Stimulated activated CD8-positive, alpha-beta memory T cell treated with anti-CD3 and anti-CD28 coated beads, Interleukin-12 subunit alpha, Interleukin-12 subunit beta, amount 100 ng/mL, for 4 hours (primary cell): ENCODE results near the gene ARGLU1.
A peak's percentile ranks its signal among the peaks of the same experiment; 100 is the strongest.

Experiments
- DNase-seq: peaks from one replicate; pipeline ENCODE4 v3.0.0-alpha.2; 2020; ENCODE audit warnings: low read depth

ARGLU1 gene

DNA sequence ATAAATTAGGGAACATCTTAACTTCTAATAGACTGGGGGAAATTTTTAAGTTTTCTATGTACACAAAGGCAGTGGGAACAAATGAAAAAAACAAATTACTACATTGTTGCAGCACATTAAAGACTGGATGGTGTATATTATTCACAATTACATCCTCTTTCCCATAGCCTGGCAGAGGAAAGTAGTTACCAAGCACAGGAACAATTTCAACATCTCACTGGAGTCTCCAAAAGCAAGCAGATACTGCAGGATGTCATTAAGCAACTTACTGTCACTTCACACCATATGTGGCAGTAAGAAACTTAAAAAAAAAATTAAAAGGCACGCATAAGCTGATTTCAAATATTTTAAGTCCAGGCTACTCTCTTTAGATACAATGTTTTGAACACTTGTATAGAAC lies 26.1 kb downstream of the ARGLU1 start:
- no peak for DNase-seq

DNA sequence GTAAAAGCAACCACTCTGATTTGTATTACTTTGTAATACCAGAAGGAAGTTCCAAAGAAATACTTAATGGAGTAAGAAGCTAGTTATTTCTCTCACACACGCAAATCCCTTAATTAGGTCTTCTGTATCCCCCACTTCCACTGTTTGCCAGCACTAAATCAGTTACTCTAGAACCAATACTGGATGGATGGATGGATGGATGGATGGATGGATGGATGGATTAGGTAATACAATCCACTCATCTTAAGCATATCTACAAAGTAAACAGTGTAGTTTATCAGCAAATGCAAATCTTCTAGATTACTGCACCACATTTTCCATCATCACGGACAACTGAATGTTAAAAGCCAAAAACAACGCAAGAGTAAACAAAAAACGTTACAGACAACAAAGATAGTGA lies 27.3 kb downstream of the ARGLU1 start:
- no peak for DNase-seq

DNA sequence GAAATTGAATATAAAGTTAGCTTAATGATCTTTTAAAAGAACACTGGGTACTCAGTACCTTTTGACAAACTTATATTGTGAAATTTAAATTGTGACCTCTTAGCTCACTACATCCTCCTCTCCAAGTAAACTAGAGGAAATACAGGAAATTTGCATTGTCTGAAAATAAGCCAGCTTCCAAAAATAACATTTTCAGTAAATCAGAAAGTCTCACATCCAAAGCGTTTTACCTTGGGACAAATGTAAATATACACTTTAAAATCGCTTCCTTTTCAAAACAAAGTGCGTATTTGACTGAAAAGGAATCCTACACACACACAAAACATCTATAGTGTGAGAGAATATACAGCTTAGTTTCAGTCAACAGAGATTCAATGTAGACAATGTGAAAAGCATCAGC lies 30.4 kb downstream of the ARGLU1 start:
- no peak for DNase-seq

DNA sequence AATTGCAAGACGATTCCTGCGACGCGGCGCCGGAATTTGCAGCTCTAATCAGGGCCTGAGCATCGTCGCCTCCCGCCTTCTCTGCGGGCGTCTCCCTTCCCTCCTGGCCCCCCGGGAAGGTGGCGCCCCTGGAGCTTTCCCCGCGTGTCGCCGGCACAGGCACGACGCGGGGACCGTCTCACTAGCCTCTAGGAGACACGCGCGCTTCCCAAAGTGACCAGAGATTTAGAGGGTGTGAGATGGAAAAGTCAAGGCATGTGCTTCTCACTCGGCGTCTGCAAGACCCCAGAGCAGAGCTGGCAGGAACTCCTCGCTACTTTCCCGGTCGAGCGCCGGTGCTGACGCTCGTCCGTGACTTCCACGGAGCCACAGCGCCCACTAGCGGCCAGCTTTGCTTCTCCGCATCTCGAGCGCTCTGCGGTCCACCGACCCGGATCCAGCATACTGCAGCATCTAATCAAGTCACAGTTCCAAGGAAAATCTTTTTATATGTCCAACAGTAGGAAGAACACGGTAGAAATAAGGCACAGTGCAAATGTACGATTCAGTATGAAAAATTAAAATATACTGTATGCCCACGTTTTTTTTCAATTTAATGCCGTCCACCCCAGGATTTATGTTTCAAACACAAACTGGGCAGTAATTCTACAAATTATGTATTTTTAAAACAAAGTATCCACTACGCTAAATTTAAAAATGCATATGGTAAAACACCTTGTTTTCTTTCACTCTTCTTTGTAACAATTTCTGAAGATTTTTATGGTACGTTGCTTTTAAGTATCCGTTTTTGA lies 31.5 kb downstream of the ARGLU1 start:
- peak; percentile 69 for DNase-seq

DNA sequence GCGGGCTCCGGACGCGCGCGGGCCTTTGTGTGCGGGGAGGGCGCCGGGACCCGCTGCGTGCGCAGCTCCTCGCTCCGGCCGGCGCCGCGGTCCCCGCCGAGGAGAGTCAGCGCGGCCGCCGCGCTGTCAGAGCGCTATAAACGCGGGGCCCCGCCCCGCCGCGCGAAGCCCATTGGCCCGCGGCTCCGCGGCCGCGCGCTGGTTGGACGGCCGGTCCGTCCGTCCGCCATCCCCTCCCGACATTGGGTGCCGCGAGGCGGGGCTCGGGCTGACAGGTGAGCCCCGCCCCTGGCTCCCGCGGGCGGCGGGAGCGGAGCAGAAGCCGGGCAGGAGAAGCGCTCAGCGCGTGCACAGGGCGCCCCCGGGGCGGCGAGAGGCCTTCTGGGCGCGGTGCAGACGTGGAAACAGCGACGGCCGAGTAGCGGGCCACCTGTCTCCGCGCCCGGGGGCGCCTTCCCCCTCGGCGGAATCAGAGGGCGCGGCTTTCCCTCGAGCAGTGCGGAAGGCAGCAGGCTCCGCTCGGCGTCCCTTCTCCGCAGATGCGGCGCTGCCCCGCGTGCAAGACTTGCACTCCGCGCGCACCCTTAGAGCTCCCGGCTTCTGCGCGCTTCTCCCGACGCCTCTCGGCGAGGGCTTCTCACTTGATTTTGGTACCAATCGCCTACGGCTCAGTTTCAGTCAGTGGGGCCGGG lies 32.2 kb downstream of the ARGLU1 start, which contains the start of gene EFNB2:
Gene EFNB2 (minus strand): TSS at position 111 of the 692 bp plus-strand sequence. CDS start 698 bp downstream, outside the sequence.
- peak; percentile 81 for DNase-seq

DNA sequence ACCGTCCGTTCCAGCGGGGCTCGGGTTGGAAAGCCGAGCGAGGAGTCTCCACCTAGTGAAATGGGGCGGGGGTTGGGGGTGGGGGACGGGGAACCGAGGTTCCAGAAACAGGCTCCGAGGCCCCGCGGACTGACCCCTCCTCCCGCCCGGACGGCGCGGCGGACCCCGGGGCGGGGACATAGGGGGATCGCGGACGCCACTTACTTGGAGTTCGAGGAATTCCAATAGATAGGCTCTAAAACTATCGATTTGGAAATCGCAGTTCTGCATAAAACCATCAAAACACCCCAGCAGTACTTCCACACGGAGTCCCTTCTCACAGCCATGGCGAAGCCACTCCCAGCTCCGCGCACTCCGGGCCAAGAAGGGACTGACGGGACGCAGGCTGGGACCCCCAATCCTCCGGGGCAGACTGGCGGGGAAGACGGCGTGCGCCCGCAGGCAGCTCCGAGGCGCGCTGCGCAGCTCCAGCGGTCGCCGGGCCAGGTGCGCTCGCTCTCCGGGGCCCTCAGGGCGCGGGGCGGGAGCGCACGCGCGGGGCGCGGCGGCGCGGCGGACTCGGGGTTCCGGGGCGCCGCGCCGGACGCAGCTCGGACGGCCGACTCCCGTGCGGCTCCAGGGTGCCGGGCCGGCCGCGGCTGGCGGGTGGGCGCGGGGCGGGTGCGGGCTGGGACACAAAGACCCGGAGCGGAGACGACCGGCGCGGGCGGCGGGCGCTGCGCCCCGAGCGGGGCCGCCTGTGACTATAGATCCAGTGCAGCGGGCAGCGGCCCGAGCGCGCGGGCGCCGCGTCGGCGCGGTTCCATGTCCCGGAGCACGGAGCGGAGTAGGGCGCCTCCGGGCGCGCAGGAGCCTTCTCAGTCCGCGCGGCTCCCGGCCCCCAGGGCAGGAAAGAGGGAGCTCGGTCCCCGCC lies 33.0 kb downstream of the ARGLU1 start:
- no peak for DNase-seq

DNA sequence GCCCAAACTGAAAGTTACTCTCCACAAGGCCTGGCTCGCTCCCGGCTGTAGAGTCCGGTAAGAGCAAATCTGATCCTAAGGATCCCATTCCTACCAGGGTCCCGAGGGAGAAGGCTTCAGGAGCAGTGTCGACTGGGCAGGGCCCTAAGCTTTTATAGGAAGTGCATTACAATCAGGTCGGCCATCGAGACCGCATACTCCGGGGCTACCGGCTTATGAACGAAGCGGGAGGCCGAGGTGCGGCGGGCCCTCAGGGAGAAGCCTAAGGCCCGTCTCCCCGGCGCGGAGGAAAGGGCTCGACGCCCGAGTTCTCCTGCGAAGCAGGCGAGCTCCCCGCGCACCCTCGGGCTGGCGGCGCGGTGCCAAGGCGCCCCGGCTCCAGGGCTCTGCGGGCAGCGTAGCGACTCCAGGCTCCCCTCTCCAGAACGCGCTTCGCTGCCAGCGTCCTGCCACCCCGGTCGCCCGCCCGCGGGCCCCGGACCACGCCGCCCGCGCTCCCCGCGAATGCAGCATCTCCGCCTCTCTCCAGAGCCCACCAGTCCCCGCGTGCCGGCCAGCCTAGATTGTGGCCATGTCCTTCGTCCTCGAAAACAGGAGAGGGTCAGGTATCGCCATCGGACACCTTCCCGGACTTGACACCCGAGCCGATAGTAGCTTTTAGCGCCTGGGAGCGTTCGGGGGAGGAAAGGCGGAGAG lies 33.8 kb downstream of the ARGLU1 start:
- DNase-seq, result no peak

DNA sequence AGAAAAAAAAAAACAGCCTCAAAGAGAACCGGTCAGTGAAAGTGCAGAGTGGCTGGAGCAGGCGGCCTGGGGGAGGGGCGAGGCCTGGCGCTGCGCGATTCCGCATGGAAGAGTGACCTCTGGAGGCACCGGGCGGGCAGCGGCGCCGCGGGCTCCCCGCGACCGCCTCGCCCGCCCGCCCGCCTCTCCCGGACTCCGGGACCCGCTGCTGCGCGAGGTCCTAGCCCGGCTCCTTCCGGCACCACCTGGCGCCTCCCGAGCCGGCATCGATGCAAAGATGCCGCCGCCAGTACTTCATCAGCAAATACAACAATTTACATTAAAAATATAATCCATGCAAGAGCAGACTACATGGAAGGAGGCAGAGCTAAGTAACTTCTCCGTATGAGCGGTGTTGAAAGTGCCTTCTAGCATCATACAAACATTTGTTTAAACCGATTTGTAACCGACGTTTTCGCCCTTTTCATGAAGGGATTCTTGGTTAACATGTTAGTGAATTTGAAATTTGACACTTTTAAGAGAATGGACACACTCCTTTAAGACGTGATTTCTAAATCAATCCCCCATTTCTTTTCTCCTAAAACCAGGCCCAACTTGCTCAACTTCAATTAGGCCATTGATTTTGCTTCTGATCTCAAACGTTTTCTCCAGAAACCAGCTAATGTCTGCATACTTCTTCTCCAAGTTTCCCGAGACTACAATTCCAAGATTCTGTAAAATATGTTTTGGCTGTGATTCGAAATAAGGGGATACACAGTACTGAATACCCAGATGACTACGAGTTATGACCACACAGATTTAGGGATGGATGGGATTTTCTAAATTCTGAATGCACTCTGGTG lies 34.6 kb downstream of the ARGLU1 start:
- no peak for DNase-seq

DNA sequence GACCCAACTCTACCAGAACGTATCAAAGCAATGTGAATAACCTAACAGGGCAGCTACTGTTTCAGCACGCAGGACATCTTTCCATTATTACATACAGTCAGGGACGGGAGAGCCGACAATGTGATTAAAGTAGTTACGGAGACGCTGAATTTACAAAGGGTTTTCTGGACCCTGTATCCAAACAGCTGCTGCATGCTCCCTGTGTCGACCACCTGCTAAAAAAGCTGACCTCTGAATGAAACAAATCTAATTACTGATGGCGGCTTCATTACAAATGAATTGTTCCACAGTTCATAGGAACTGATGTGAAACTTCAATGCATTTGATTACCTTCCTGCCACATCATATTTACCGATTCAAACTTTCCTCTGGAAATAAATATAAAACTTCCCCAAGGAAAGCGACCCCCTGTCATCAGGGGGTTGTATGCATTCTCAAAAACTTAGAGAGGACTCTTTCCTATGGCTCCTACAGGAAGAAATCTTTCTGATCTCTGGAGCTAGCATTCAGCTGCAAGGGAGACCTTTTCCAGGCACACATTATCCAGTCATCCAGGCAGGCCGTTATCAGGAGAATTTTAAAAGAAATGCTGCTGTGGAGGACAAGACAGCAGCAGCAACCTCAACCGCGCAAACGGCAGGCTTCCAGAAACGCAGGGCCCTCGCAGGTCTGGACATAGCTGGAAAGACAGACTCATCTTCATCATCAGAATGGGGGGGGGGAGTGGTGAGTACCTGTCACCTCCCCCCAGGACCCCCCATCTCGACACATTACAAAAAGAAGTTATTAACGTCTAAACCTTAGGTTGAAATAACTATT lies 35.6 kb downstream of the ARGLU1 start:
- DNase-seq, result no peak

DNA sequence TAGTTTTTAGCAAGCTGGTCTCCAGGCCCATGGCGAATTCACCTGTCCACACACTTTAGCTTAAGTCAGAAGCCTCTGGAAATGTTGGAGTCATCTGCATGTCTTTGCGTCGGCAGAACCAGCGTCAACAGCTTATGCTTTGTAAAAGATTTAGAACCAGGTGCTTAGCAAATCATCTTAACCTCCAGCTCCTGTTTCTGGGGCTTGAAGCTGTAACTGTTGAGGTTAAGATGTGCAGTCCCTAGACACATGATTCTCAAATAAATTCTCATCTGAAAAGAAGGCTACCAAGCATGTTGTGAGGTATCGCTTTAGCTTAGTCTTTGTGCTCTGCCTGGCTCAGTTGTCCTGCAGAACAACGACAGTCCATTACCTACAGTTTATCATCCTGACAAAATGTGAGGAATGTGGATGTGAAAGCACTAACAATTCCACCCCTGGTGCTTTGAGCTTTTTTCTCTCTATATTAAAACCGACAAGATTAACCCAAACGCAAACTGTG lies 36.9 kb downstream of the ARGLU1 start:
- DNase-seq, result no peak

DNA sequence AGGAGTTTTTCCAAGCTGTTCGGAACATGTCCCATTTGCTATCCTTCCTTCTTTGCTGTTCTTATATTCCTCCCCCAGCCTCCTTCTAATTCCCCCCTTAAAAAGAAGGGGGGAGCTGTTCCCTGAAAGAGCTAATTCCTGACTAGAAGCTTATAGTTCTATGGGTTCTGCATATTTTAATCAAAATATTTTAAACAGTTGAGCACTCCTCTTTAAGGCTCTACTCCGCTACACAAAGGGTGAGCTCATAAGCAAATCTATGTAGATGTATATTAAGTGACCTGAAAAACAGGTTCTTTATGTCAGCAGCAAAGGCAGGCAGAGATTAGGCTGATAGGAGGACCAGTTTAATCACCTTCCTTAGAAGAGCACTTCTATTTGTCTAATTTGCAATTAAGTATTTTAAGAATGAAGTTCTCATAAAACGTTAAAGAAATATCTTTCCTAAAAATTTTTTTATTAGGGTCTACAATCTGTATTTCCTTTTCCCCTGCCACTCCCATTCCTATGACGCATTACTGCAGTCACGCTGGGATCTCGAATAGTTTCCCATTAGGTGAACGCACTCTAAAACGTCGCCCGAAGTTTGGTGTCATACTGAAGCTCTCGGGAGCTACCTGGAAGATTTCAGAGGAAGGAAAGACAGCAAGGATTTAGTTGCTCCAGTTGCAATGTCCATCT lies 37.6 kb downstream of the ARGLU1 start:
- DNase-seq, result no peak

DNA sequence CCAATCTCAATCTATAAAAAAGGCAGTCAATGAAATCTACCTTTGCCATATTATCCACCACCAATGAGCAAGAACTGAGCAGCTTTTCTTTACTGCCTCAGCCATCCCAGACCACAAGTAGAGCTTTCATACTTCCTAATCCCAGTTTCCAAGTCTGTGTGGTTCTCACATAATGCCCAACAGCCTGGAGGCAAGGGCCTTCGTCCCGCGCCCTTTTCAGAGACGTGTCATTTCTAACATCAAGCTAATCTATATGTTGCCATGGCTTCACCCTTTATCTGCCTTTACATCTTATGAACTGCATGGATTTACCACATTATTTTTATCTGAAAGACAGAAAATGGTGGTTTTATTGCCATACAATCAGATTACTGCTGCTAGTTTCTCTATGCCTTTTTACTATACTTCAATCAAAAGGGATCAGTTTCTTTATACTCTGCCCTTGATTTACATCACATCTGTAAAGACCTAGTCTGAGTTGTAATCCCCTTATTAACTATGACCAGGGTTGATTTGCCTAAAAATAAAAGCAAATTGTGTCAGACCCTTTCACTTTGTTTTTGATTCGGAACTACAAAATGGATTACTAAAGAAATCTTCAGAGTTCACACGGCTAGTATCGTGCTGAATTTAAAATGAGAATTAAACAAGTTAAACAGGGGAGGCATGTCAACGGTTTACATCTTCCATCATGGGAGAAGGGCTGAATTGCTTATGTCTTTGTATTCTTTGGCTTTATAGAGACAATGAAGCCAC lies 38.3 kb downstream of the ARGLU1 start:
- no peak for DNase-seq

DNA sequence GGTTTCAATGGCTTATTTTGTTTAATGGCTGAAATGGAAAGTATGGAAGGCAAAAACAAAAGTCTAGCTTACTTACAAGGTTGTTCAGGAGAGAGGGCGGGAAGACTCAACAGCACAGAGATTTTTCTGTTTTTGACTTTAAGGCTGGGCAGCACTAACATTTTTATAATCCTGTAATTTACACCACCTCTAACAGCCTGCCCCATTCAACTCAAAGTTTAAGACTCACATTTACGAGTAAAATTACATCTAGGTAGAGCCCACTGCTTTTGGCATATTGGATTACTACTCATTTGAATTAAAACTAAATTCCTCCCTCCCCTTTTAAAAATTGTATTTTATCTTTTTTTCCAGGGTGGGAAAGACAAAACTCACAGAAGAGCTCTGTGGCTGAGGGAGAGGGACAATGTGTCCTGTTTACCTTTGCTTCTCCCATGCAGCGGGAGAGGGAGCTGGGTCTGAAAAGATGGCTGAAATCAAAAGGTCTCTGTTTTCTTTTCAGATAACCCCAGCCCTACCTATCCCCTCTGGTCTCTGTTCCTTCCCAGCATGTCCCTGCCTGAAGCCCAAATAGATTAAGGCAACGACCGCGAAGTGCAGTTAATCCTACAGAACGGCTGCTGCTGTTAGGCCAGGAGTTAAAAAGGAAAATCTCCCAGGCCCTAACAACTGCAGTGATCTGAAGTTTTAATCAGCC lies 39.1 kb downstream of the ARGLU1 start:
- DNase-seq, result no peak

DNA sequence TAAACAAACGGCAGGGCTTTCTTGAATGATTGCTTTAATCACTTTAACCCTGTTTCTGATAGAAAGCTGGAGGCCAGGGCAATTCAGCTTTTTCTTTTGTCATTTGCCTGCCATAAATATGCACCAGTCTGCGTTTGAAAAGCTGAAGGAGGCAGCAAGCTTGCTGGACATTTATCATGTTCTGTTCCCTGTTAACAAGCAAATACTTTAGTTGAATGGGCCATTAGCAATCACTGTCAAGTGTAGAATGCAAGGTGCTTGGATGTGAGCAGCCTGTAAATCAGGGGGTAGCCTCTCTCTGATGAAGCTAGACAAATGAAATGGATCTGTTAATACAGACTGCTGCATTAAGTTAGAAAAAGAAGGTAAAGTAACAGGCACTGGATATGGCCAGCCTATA lies 40.1 kb downstream of the ARGLU1 start:
- no peak for DNase-seq

DNA sequence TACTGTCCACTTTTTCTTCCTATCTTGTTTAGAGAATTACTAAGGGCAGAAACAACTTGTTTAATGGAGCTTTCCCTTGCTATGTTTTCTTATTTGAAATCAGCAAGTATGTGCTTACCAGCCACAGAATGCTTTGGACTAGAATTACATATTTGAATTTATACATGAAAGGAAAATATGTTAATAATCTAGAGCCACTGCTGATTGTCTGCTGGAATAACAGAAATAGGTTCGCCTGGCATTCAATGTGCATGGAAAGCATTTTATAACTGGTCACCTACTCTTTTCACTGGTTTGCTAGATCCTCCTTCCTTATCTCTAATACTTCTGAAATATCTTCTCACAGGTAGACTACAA lies 40.5 kb downstream of the ARGLU1 start:
- DNase-seq, result no peak

DNA sequence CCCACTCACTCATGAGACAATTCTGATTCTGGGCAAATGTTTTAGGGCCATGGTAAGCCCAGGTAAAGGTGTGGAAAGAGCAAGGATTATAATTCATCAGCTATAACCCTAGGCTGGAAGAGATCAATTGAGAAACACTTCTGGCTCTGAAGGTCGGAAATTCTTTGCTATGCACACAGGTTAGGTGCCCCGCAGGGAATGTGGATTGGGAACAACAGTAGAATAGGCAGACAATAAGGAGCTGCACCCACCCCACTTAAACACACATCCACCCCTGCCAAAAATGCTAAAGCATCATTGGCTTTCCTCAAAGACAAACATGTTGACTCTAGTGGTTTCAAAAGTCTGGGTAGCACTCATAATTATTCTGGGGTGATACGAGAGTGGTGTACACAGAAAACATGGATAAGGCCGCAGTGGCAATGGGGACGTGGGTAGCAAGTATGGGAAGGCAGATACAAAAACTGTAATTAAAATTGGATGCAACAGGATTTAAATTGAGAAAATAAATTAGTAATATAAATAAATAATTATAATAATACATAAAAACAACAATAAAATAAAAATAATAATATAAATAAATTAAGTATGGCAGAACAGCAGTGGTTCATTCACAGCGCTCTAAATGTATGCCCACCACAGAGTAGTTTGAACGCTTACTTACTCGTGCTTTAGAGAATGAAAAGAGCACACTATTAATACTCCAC lies 41.0 kb downstream of the ARGLU1 start:
- DNase-seq, result no peak

DNA sequence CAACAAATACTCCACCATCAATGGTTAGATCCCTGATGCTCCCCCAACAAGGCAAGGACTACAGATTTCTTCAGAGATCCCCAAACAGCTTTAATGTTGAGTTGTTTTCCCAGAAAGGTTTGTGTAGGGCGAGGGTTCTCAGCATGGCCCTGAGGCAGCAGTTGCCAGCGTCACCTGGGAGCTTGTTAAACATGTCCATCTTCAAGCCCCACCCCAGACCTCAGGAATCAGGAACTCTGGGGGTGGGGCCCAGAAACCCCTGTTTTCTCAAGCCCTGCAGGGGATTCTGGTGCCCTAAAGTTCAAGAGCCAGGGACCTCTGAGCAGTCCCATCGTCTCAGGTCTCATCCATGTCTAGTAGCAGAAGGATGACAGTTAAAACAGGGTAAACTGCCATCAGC lies 42.1 kb downstream of the ARGLU1 start:
- no peak for DNase-seq
